Retina (tissue), 1 donor: Measurements from ENCODE around the gene SCAF4.
"Not testable (repeated sequence)": the region's sequence is repeated elsewhere in the genome, so short reads cannot be mapped to it uniquely, and the experiment has no call there.

Experiments
- DNase-seq: peaks from one replicate; pipeline ENCODE4 v3.0.0-alpha.2; 2016

Gene SCAF4, protein sequence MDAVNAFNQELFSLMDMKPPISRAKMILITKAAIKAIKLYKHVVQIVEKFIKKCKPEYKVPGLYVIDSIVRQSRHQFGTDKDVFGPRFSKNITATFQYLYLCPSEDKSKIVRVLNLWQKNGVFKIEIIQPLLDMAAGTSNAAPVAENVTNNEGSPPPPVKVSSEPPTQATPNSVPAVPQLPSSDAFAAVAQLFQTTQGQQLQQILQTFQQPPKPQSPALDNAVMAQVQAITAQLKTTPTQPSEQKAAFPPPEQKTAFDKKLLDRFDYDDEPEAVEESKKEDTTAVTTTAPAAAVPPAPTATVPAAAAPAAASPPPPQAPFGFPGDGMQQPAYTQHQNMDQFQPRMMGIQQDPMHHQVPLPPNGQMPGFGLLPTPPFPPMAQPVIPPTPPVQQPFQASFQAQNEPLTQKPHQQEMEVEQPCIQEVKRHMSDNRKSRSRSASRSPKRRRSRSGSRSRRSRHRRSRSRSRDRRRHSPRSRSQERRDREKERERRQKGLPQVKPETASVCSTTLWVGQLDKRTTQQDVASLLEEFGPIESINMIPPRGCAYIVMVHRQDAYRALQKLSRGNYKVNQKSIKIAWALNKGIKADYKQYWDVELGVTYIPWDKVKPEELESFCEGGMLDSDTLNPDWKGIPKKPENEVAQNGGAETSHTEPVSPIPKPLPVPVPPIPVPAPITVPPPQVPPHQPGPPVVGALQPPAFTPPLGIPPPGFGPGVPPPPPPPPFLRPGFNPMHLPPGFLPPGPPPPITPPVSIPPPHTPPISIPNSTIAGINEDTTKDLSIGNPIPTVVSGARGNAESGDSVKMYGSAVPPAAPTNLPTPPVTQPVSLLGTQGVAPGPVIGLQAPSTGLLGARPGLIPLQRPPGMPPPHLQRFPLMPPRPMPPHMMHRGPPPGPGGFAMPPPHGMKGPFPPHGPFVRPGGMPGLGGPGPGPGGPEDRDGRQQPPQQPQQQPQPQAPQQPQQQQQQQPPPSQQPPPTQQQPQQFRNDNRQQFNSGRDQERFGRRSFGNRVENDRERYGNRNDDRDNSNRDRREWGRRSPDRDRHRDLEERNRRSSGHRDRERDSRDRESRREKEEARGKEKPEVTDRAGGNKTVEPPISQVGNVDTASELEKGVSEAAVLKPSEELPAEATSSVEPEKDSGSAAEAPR

DNA sequence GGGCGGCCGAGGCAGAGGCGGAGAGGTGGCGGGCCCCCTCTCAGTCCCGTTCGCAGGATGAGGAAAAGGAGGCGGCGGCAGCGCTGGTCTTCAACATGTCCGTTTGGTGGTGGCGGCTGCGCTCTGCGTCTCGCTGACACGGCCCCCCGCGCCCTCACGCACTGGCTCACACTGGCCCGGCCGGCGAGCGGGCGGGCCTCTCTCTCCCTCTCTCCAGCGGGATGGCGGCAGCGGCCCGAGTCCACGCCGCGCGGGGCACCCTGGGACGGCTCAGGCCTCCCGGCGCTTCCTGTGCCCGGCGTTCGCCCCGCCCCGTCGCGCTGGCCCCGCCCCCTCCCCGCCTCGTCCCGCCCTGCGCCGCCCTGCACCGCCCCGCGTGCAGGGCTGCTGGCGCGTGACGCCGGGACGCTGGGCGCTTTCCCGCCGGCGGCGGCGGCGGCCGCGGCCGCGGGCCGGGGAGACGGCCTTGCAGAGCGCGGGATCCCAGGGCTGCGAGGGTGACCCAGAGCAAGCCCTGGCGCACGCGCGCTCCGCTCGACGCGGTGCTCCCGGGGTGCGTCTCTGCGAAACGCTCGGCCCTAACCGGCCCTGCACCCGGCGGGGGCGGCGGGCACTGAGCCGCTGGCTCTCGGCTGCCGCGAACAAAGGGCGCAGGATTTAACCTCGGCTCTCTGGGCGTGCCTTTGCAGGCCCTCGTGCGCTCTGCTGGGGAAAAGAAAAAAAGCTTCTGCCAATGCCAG lies at the start of gene SCAF4:
TSS of gene SCAF4 (minus strand) at position 262 of the 740 bp plus-strand sequence. CDS start 426 bp downstream, outside the sequence.
- DNase-seq: peak; percentile 93

DNA sequence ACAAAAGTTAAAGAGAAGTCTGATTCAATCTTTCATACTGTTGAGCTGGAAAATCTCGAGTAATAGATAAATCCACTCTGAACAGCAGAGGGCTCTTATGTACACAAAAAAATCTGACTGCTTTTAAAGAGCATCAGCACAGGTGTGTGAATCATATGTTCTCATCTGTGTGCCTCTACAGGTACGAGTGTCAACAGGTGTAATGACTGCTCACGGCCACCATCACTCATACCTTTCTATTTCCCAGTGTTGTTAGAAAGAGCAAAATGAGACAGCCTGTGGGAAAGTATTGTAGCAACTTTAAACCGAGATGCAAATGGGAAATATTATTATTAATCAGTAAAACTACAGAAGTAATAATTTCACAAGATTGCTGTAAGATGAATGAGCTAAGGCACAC lies 49.0 kb upstream of the SCAF4 start:
- no peak for DNase-seq

DNA sequence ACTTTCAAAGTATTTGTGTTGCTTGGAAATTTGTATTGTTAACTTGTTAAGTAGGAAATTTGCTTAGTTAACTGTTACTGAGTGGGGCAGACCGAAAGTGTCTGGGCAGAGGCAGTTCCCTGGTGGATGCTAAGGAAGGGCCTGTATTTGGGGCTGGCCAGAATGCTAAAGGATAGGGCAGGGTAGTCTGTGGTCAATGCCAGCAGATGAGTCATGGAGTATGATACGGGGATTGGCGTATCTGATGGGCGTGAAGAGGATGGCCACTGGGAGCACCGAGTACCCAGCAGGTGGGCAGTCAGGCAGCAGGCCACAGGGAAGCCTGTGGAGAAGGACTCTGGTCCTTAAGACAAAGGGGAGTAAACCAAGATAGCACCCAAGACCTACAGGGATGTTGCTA lies 46.6 kb upstream of the SCAF4 start:
- no peak for DNase-seq

DNA sequence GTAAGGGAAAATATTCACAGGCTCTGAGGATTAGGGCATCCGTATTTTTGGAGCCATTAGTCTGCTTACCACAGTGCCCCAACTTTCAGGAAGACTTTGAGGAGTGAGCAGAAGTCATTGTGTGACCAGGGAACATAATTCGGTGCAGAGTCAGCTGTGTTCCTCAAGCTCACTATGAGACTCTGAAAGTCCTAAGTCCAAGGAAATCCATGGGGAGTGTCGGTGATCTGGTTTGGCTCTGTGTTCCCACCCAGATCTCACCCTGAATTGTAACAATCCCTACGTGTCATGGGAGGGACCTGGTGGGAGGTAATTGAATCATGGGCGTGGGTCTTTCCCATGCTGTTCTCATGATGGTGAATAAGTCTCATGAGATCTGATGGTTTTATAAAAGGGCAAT lies 45.9 kb upstream of the SCAF4 start:
- DNase-seq: no peak

DNA sequence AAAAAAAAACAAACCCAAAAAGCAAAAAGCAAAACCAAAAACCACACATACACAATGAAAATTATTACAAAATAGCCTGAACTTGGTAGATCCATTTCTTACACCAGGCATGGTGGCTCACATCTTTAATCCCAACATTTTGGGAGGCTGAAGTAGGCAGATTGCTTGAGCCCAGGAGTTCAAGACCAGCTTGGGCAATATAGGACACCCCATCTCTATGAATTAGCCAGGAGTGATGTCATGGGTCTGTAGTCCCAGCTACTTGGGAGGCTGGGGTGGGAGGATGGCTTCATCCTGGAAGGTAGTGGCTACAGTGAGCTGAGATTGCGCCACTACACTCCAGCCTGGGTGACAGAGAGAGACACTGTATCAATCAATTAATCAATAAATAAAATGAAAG lies 42.1 kb upstream of the SCAF4 start:
- DNase-seq: no peak

DNA sequence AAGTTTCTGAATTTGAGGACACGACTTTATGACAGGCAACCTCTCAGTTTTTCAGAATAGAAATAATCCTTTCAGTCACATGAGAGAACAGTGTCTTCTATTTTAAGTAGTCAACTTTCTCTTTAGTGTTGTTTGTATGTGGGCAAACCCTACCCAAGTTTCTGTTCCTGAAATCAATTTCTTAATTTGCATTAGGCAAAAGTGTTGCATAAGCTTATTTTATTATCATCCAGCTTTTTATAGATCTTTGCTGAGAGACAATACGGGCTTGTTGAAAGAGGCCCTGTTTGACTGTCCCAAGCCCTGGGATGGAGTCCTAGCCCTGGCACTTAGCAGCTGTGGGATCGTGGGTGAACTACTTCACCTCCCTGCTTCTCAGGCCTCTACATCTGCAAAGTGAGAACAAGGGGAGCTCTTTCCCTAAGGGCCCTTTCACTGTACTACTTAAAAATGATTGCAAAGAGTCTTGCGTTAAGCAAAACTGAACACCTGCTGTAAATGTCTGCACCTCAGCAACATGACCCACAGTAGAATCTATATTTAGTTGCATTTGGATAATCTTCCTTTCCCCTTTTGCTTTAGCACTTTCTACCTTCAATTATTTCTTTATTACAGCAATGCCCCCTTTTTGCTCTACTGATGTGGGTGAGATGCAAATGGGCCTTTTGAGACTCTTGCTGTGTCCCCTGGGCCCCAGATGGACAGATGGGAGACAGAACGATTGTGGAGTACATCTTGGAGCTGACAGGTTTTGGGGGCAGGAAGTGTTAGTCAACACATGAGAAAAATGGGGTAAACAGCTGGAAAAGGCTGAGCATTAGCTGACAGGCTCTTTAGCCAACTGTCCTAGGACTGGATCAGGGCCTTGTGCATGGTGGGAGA lies 41.0 kb upstream of the SCAF4 start:
- no peak for DNase-seq

DNA sequence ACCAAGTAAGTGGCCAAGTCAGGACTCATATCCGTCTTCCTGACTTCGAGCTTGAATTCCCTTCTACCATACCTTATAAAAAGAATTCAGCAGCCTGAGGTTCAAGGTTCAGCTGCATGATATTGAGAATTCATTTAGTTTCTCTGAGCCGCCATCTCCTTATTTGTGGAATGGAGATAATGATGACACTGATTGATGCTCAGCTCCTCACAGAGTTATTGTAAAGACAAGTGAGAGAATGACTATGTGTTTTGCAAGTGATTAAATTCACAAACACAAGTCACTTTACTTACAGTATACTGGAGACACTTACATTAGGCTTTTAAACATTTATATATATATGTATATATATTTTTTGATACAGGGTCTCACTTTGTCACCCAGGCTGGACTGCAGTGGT lies 39.8 kb upstream of the SCAF4 start:
- no peak for DNase-seq

DNA sequence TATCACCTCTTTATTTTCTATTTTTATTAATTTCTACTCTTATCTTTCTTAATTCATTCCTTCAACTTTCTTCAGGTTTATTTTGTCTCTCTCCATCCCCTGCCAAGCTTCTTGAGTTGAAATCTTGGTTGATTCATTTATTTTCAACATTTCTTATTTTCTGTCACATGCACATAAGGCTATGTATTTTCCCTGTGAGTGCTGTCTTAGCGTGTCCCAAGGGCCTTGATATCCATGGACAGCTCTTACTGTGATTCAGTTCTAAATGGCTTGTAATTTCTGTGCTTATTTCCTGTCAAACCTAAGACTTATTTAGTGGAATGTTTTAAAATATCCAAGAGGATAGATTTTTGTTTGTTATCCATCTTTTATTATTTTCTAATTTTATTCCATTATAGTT lies 36.8 kb upstream of the SCAF4 start:
- no peak for DNase-seq

DNA sequence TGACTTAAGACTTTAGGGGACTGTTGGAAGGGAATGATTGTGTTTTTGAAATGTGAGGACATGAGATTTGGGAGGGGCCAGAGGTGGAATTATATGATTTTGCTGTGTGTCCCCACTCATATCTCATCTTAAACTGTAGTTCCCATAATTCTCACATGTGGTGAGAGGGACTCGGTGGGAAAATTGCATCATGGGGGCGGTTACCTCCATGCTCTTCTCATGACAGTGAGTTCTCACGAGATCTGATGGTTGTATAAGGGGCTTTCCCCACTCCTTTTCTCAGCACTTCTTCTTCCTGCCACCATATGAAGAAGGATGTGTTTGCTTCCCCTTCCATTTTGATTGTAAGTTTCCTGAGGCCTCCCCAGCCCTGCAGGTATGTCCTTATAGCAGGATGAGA lies 35.0 kb upstream of the SCAF4 start:
- DNase-seq: no peak

DNA sequence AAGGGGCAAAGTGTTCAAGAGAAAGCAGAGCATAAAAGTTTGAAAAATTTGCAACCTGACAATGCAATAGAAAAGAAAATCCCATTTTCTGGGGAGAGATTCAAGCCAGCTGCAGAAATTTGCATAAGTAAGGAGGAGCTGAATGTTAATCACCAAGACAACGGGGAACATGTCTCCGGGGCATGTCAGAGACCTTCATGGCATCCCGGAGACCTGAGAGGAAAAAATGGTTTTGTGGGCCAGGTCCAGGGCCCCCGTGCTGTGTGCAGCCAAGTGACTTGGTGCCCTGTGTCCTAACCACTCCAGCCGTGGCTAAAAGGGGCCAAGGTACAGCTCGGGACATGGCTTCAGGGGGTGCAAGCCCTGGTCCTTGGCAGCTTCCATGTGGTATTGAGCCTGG lies 33.9 kb upstream of the SCAF4 start:
- DNase-seq: not testable (repeated sequence)

DNA sequence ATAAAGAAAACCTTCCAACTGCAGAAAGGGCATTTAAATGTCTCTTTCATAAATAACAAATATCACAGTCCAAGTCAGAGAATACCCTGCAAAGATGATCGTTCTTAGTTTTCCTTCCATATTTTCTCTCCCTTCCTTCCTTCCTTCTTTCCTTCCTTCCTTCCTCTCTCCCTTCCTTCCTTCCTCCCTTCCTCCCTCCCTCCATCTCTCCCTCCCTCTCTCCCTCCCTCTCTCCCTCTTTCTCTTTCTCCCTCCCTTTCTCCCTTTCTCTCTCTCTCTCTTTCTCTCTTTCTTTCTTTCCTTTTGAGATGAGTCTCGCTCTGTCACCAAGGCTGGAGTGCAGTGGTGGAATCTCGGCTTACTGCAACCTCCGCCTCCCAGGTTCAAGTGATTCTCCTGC lies 29.0 kb upstream of the SCAF4 start:
- no peak for DNase-seq

DNA sequence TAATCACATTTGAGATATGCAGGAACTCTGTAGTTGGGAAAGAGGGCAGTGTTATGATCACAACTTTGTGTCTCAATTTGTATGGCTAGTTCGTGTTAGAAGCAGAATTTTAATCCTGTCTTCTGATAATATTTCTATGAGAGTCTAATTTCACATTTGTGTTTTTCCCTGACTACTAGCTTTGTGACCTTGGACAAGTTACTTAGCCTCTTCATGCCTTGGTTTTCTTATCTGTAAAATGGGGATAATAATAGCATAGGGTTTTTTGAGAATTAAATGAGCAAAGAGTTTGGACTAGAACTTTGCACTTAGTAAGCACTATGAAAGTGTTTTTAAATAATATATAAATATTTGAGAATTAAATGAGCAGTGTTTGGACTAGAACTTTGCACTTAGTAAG lies 24.9 kb upstream of the SCAF4 start:
- no peak for DNase-seq

DNA sequence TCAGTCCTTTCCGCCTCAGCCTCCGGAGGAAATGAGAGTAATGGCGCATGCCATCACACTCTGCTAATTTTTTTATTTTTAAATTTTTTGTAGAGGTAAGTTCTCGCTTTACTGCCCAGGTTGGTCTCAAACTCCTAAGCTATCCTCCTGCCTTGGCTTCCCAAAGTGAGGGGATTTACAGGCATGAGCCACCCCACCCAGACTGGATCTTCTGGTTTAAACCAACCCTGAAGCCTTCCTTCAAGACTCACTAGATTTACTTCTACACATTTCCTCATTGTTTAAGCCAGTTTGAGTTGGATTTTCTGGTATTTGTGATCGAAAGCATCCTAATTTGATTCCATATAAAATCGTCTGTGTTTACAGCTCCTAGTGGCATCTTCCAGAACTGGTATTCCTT lies 23.1 kb upstream of the SCAF4 start:
- DNase-seq: no peak

DNA sequence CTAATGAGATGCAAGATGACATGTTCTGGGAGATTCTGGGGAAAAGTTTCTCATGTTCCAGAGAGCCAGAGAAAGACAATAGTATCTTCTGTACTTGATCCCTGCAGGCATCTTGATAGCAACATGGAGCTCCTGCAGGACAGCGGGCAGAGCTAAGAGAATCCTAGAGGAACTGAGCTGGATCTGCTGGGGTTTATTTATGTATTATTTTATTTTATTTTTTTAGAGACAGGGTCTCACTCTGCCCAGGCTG lies 22.7 kb upstream of the SCAF4 start:
- no peak for DNase-seq

DNA sequence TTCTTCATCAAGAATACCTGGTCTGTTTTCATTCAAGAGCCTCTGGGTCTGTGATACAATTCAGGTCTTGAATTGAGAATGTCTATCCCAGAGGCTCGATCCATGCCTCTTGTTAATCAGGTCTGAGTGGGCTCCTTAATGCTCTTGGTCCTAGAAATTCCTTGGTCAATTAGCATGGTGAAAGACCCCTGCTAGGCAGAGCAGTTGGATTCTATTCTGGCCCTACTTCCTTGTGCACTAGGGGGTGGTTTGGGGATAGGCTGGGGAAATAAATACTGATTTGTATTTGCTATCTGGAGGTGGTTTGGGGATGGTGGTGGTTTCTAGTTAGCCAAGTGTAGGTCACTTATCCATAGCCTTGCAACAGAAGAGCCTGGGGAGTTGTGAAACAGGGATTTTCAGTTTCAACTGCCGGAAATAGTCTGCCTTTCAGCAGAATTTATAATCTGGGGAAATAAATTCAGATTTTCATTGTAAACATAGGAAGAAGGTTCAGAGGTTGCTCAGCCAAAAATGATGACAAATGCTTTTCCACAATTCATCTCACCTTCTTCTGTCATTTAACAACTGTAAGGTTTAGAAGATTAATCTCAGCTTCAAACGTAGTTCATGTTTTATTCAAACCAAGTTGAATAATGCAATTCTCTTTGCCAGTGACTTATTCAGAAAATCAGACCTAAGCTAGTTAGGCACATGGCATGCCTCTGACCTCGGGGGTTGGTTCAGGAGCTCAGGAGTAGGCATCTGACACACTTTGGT lies 22.2 kb upstream of the SCAF4 start:
- DNase-seq: no peak

DNA sequence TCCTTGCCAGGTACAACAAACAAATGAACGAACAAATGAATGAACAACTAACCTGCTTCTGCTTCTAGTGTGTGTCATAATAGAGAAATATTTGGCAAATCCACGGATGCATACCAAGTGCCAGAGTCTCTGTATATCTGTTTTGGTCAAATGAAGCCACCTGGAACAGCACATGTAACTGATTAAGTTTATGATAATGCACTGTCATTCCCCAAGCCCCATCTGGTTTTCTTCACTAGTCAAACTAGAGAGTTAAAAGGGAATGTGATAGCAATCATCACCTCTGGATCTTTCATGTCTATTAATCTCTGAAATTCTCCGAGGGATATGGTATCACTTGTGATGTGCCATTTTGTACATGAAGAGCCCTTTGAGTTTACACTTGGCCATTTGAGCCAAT lies 21.0 kb upstream of the SCAF4 start:
- no peak for DNase-seq

DNA sequence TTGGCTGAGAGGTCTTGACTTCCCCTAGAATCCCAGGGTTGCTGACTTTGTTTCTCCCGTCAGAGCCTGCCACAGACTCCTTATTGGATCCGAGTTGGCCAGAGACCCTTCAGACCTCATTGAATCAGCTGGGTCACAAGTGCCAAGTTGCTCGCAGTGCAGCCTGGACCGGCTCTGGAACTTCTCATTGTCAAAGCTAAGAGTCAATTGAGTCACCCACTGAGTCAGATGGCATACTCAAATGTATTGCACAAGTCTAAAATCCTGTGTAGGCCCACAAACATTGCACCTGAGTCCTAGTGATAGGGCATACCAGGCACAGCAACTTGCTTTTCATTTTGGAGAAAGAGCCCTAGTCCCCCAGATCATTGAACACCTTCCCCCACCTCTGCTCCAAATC lies 20.4 kb upstream of the SCAF4 start:
- no peak for DNase-seq

DNA sequence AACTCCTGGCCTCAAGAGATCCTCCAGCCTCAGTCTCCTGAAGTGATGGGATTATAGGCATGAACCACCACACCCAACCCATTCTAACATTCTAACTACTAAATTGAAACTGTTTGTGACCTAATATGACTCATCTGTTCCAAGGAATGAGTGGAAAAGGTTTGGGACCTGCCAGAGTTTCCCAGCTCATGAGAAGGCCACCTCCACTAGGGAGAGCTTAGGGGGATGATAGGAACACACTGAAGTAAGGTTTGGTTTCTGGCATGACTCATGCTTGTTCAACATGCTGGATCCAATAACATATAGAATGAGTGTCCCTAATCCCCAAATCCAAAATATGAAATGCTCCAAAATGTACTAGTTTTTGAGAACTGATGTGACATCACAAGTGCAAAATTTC lies 18.9 kb upstream of the SCAF4 start:
- DNase-seq: no peak

DNA sequence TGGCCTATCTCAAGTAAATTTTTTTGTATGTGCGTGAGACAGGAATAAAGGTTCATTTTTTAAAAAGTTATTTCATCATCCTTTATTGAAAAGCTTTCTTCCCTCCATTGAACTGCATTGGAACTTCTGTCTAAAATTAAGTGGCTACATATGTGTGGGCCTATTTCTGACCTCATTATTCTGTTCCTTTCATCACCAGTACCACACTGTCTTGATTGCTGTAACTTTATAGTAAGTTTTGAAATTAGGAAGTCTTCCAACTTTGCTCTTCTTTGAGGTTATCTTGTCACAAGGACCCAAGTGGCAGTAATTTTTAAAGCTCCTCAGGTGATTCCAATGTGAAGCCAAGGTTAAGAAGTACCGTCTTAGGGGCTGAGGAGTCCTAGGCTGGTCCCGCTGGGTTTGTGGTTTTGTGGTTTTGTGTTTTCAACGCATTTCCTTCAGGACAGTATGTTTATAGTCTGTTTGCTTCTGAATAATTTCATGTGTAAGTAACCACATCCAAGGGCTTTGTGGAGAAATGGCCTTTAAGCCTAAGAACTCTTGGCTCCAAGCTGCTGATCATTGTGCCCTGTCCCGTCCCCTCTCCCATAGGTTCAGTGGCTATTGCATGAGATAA lies 12.4 kb upstream of the SCAF4 start:
- no peak for DNase-seq

DNA sequence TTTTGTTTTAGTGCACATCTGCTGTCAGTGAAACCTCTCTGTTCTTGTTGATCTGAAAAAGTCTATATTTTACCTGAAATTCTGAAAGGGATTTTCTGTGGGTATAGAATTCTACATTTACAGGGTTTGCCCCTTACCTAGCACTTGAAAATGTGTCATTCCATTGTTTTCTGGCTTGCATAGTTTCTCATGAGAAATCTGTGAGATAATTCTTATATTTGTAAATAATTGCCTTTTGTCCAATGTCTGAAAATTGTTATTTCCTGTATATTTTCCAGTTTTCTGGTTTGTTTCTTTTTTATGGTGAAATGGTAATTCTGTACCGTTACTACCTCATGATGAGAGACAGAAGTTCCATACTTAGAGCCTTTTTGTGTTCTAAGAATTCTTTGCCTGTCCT lies 11.8 kb upstream of the SCAF4 start:
- no peak for DNase-seq

DNA sequence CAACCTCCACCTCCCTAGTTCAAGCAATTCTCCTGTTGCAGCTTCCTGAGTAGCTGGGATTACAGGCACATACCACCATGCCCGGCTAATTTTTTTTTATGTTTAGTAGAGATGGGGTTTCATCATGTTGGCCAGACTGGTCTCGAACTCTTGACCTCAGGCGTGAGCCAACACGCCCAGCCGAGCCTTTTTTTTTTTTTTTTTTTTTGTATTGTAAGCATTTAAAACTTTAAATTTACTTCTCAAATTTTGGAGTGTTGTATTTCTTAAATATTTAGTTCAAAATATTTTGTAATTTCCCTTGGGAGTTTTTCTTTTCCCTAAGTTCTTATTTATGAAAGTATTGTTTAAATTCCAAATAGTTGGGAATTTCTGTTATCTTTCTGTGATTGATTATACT lies 9.2 kb upstream of the SCAF4 start:
- no peak for DNase-seq
